Astrocyte (in vitro differentiated cells and primary cell): ENCODE data around the gene NUTF2.
"Not testable (repeated sequence)": the region's sequence is repeated elsewhere in the genome, so short reads cannot be mapped to it uniquely, and the experiment has no call there.

Source experiments
- CTCF ChIP-seq: IDR thresholded peaks from 2 replicates; pipeline ENCODE4 v1.5.1; 2011; ENCODE audit warnings: low read depth, mild to moderate bottlenecking, inconsistent platforms, low read length, moderate library complexity; ENCODE audit not compliant: insufficient read depth
- EZH2 ChIP-seq: IDR thresholded peaks from 2 replicates; pipeline ENCODE4 v1.6.1; 2012; ENCODE audit warnings: mild to moderate bottlenecking, low read length, inconsistent platforms; ENCODE audit not compliant: insufficient read depth

- not testable (repeated sequence) for TF ChIP-seq CTCF, EZH2
Observed at GRCh38 chr16:67864044-67864443, 17.3 kb downstream of the NUTF2 start.
